ENCODE data around the gene ZFAND3.
A peak's percentile ranks its signal among the peaks of the same experiment; 100 is the strongest.
"Not testable (repeated sequence)": the region's sequence is repeated elsewhere in the genome, so short reads cannot be mapped to it uniquely, and the experiment has no call there.

Gene ZFAND3

DNA sequence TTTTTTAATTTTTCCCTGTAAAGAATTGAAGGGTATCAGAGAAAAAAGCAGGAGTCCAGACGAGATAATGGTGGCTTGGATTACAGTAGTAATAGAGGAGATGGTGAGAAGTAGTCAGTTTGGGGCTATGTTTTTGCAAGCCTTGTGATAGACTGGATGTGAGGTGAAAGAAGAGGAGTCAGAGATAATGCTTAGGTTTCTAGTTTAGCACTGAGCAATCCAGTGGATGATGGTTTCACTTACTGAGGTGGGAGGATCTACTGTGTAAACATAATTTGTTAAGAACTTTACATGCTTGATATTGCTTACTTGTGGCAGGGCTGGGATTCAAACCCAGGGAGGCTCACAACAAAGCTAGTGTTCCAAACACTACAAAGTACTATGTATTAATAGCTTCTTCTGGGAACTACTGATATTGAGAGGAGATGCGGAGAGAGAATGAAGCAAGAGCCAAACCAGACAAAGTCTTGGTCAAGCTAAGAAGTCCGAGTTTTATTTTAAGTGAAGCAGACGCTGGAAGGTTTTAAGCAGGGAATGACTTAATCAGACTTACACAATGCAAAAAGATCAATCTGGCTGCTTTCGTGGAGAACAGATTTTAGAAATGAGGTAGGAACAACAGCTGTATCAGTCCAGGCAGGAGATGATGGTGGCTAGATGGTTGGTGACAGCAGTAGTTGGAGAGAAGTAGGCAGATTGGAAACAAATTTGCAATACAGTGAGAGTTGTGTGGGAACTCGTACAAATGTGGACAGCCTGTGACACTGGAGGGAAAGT lies 58.0 kb downstream of the ZFAND3 start:
- H3K36me3 ChIP-seq, result peaks cover 0 to 22% (median 13%) of the 10 kb centered on the region in 11 experiments; a peak in 17 of 22 replicates
- H3K4me2 ChIP-seq, result peak overlapping the region in 3 of 11 experiments; percentile 6 to 54 (median 45); a peak in 4 of 22 replicates
- H3K27me3 ChIP-seq, result no peaks in the 10 kb centered on the region
- H3K27ac ChIP-seq, result no peak overlapping the region
- peaks cover 8 to 67% (median 13%) of the 10 kb centered on the region in 10 experiments; a peak in 13 of 20 replicates for H3K4me1 ChIP-seq
- peaks cover 89 to 98% (median 97%) of the 10 kb centered on the region in 11 experiments for H4K20me1 ChIP-seq
- peak overlapping the region in 1 of 11 experiments; percentile 29; a peak in 2 of 22 replicates for H3K9ac ChIP-seq
- peaks cover 0 to 8% (median 2%) of the 10 kb centered on the region in 11 experiments; a peak in 9 of 22 replicates for H3K9me3 ChIP-seq (replicated peaks in 1 of 11)
- no peak overlapping the region for H3K4me3 ChIP-seq
- TF ChIP-seq Cebpa-rat (IDR thresholded peaks at IDR 0.05), result no peak

DNA sequence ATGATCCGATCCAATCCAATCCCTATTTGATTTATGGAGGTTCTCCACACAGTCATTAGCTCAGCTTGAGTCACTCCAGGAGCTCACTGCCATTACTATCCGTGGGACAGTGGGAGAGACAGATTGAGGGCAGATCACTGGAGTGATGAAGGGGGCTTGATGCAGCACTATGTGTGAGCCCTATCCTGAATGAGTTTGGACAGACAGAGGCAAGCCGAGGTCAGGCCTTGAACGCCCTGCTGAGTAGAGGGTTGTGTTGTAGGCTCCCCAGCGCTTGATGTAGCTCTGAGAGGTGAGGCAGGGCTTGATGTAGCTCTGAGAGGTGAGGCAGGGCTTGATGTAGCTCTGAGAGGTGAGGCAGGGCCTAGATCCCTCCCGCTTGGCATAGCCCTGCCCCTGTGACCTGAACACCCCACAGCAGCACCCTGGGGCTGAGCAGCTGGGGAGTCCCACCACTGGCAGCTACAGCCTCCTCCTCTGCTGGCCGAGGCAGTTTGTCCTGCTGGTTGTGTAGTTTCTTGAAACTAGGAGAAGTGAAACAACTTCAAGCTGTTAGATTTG lies 58.7 kb downstream of the ZFAND3 start:
- peaks cover 0 to 23% (median 11%) of the 10 kb centered on the region in 11 experiments; a peak in 16 of 22 replicates for H3K36me3 ChIP-seq
- H3K4me2 ChIP-seq, result peak overlapping the region in 3 of 11 experiments; percentile 6 to 54 (median 45); a peak in 5 of 22 replicates
- peaks cover 8 to 65% (median 13%) of the 10 kb centered on the region in 10 experiments; a peak in 13 of 20 replicates for H3K4me1 ChIP-seq
- H3K9me3 ChIP-seq (replicated peaks in 1 of 11), result peaks cover 0 to 2% (median 0%) of the 10 kb centered on the region in 11 experiments; a peak in 2 of 22 replicates
- H3K27ac ChIP-seq, result peak overlapping the region in 1 of 11 experiments; percentile 18; a peak in 1 of 22 replicates
- peaks cover 90 to 98% (median 97%) of the 10 kb centered on the region in 11 experiments for H4K20me1 ChIP-seq
- H3K27me3 ChIP-seq, result no peaks in the 10 kb centered on the region
- no peak for TF ChIP-seq Cebpa-rat (IDR thresholded peaks at IDR 0.05)
- H3K4me3 ChIP-seq, result no peak overlapping the region
- peak overlapping the region in 2 of 11 experiments; percentile 5 to 29; a peak in 3 of 22 replicates for H3K9ac ChIP-seq

GRCh38 chr6:37880602-37881001 lies 61.1 kb downstream of the ZFAND3 start:
- Histone ChIP-seq H4K20me1 (peaks cover 88 to 98% (median 96%) of the 10 kb centered on the region in 11 experiments), H3K4me1 (peaks cover 8 to 57% (median 13%) of the 10 kb centered on the region in 10 experiments; a peak in 13 of 20 replicates), H3K36me3 (peaks cover 0 to 20% (median 7%) of the 10 kb centered on the region in 11 experiments; a peak in 11 of 22 replicates)
- H3K27me3 ChIP-seq; H3K4me2 ChIP-seq; H3K9me3 ChIP-seq (replicated peaks in 1 of 11); H3K27ac ChIP-seq; H3K4me3 ChIP-seq; H3K9ac ChIP-seq: not testable (repeated sequence)

DNA sequence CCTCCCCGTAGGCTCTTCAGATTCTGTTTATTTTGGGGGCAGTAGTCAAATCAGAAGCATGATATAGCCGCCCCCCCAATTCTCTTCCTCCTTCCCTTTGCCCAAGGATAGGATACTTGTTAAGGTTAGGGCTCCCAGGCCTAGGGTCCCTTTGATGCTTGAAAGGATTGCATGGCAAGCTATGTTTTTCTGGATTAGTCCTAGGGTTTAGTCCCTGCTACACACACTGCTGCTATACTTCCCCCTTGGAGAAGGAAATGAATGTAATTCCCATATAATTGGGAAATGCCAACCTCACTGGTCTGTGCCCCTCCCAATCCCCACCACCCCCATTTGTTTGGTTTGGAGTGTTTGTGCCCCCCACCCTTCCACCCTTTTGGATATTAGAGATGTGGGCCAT lies 62.8 kb downstream of the ZFAND3 start:
- no peak overlapping the region for H3K9ac ChIP-seq
- peaks cover 85 to 98% (median 96%) of the 10 kb centered on the region in 11 experiments for H4K20me1 ChIP-seq
- no peaks in the 10 kb centered on the region; a peak in 1 of 22 replicates for H3K9me3 ChIP-seq (replicated peaks in 1 of 11)
- no peak overlapping the region for H3K4me3 ChIP-seq
- H3K4me2 ChIP-seq, result peak overlapping the region in 2 of 11 experiments; percentile 61 to 67; a peak in 4 of 22 replicates
- H3K27me3 ChIP-seq, result no peaks in the 10 kb centered on the region
- TF ChIP-seq Cebpa-rat (IDR thresholded peaks at IDR 0.05), result no peak
- peaks cover 8 to 43% (median 13%) of the 10 kb centered on the region in 10 experiments; a peak in 14 of 20 replicates for H3K4me1 ChIP-seq
- peaks cover 0 to 19% (median 9%) of the 10 kb centered on the region in 11 experiments; a peak in 11 of 22 replicates for H3K36me3 ChIP-seq
- no peak overlapping the region for H3K27ac ChIP-seq

- H3K4me2 ChIP-seq, result peak overlapping the region in 2 of 11 experiments; percentile 7 to 61; a peak in 1 of 22 replicates
- no peaks in the 10 kb centered on the region for H3K27me3 ChIP-seq
- H3K27ac ChIP-seq, result no peak overlapping the region
- H3K4me3 ChIP-seq, result no peak overlapping the region
- H3K36me3 ChIP-seq, result peaks cover 0 to 19% (median 9%) of the 10 kb centered on the region in 11 experiments; a peak in 11 of 22 replicates
- no peak for TF ChIP-seq Cebpa-rat (IDR thresholded peaks at IDR 0.05)
- H3K9me3 ChIP-seq (replicated peaks in 1 of 11), result no peaks in the 10 kb centered on the region; a peak in 1 of 22 replicates
- H3K9ac ChIP-seq, result no peak overlapping the region
- peaks cover 84 to 98% (median 95%) of the 10 kb centered on the region in 11 experiments for H4K20me1 ChIP-seq
- peaks cover 8 to 42% (median 13%) of the 10 kb centered on the region in 10 experiments; a peak in 14 of 20 replicates for H3K4me1 ChIP-seq
Measured at GRCh38 chr6:37882724-37883413, 63.3 kb downstream of the ZFAND3 start.

- H3K4me2 ChIP-seq, result no peak overlapping the region
- H3K27me3 ChIP-seq, result no peaks in the 10 kb centered on the region
- TF ChIP-seq Cebpa-rat (IDR thresholded peaks at IDR 0.05), result no peak
- peaks cover 3 to 19% (median 9%) of the 10 kb centered on the region in 11 experiments; a peak in 11 of 22 replicates for H3K36me3 ChIP-seq
- H3K9ac ChIP-seq, result no peak overlapping the region
- no peaks in the 10 kb centered on the region; a peak in 1 of 22 replicates for H3K9me3 ChIP-seq (replicated peaks in 1 of 11)
- H3K4me3 ChIP-seq, result no peak overlapping the region
- no peak overlapping the region for H3K27ac ChIP-seq
- H4K20me1 ChIP-seq, result peaks cover 81 to 98% (median 95%) of the 10 kb centered on the region in 11 experiments
- peaks cover 5 to 44% (median 12%) of the 10 kb centered on the region in 10 experiments; a peak in 14 of 20 replicates for H3K4me1 ChIP-seq
Measured at GRCh38 chr6:37884548-37884947, 65.0 kb downstream of the ZFAND3 start.

GRCh38 chr6:37889051-37889450 lies 69.5 kb downstream of the ZFAND3 start:
- Histone ChIP-seq H3K4me1 (peaks cover 0 to 45% (median 0%) of the 10 kb centered on the region in 10 experiments; a peak in 7 of 20 replicates), H3K4me3 (no peak overlapping the region), H3K27me3 (no peaks in the 10 kb centered on the region), H3K36me3 (peaks cover 7 to 23% (median 12%) of the 10 kb centered on the region in 11 experiments; a peak in 20 of 22 replicates), H4K20me1 (peaks cover 56 to 100% (median 93%) of the 10 kb centered on the region in 11 experiments), H3K4me2 (peak overlapping the region in 3 of 11 experiments; percentile 24 to 55 (median 41); a peak in 5 of 22 replicates), H3K9ac (no peak overlapping the region), H3K9me3 (replicated peaks in 1 of 11) (peaks cover 0 to 12% (median 7%) of the 10 kb centered on the region in 11 experiments; a peak in 20 of 22 replicates), H3K27ac (no peak overlapping the region)
- no peak for TF ChIP-seq Cebpa-rat (IDR thresholded peaks at IDR 0.05)

- no peak for TF ChIP-seq Cebpa-rat (IDR thresholded peaks at IDR 0.05)
- H3K27ac ChIP-seq, result no peak overlapping the region
- peak overlapping the region in 3 of 11 experiments; percentile 24 to 55 (median 41); a peak in 5 of 22 replicates for H3K4me2 ChIP-seq
- H3K4me3 ChIP-seq, result no peak overlapping the region
- H3K9ac ChIP-seq, result no peak overlapping the region
- H3K9me3 ChIP-seq (replicated peaks in 1 of 11), result peaks cover 3 to 17% (median 12%) of the 10 kb centered on the region in 11 experiments; a peak in 20 of 22 replicates
- peaks cover 0 to 48% (median 0%) of the 10 kb centered on the region in 10 experiments; a peak in 7 of 20 replicates for H3K4me1 ChIP-seq
- peaks cover 10 to 25% (median 15%) of the 10 kb centered on the region in 11 experiments; a peak in 21 of 22 replicates for H3K36me3 ChIP-seq
- H4K20me1 ChIP-seq, result peaks cover 52 to 100% (median 93%) of the 10 kb centered on the region in 11 experiments
- H3K27me3 ChIP-seq, result no peaks in the 10 kb centered on the region
Measured at GRCh38 chr6:37889486-37889885, 70.0 kb downstream of the ZFAND3 start.
